Activated CD4-positive, CD25-positive, alpha-beta regulatory T cell treated with anti-CD3 and anti-CD28 coated beads, Interleukin-2, amount 50 U/mL, for 24 hours (primary cell): Measurements from ENCODE around the gene ANKRD2.
A peak's percentile ranks its signal among the peaks of the same experiment; 100 is the strongest.
"Not testable (repeated sequence)": the region's sequence is repeated elsewhere in the genome, so short reads cannot be mapped to it uniquely, and the experiment has no call there.

Experiments used
- ATAC-seq, 2 donors: fragments of 150-1000 bp; cut with Tn5 transposase; one replicate each; pipeline ENCODE4 v1.10.0; 2021; ENCODE audit warnings: mild to moderate bottlenecking in 1 of 2, moderate library complexity in 1 of 2

The ANKRD2 gene

GRCh38 chr10:97574374-97575126 is 2.0 kb downstream of the ANKRD2 start:
- ATAC-seq, result no peak

DNA sequence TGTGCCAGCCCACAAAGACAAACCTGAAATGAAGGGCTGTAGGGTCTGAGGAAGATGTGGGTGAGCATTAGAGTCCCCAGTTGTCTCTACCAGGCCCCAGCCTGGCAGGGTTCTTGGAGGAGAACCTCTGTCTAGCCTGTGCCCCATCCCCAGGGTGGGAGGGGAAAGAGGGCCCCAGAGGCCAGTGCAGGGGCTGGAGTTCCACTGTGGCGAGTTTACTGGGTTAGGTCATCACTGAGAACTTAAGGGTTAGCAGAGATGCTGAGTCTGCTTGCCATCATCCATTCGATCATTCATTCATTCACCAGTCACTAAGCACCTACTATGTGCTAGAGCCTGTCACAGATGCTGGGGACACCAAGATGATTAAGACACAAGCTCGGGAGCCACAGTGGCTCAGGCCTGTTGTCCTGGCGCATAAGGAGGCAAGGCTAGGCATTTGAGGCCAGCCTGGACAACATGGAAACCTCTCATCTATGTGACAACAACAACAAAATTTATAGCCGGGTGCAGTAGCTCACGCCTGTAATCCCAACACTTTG is 2.6 kb downstream of the ANKRD2 start:
- no peak for ATAC-seq

GRCh38 chr10:97576487-97576886 is 3.9 kb downstream of the ANKRD2 start:
- not testable (repeated sequence) for ATAC-seq

DNA sequence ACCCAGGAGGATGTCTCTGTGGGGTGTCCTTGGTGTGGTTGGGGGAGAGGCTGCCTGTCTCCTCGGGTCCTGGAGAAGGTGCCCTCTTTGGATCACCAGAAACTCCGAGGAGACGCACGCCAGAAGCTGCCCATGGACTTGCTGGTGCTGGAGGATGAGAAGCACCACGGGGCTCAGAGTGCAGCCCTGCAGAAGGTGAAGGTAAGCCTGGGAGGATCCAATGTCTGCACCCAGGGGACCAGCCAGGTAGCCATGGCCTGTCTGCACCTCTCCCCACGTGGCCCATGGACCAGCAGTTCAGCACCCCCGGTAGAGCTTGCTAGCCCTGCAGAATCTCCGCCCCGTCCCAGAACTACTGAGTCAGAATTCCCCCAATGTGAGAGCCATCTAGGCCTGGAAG is 5.1 kb downstream of the ANKRD2 start:
- ATAC-seq, result no peak

GRCh38 chr10:97578171-97578844 is 5.7 kb downstream of the ANKRD2 start:
- no peak for ATAC-seq

- no peak for ATAC-seq
Measured at GRCh38 chr10:97580421-97581367, 8.1 kb downstream of the ANKRD2 start.

DNA sequence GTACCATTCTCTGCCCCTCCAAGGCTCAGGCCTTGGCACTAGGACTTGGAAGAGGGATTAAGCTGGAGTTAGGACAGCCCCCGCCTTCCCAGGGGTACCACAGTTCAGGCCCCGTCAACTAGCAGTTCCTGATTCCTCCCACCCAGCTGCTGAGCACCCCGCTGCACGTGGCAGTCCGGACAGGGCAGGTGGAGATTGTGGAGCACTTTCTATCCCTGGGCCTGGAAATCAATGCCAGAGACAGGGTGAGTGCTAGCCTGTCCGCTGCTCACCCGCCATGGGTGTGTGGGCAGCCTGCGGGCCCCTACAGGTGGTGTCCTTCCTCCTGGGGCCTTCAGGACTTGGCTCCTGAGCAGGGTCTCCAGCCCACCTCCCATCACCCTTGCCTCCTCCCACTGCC is 9.6 kb downstream of the ANKRD2 start:
- ATAC-seq, result no peak

DNA sequence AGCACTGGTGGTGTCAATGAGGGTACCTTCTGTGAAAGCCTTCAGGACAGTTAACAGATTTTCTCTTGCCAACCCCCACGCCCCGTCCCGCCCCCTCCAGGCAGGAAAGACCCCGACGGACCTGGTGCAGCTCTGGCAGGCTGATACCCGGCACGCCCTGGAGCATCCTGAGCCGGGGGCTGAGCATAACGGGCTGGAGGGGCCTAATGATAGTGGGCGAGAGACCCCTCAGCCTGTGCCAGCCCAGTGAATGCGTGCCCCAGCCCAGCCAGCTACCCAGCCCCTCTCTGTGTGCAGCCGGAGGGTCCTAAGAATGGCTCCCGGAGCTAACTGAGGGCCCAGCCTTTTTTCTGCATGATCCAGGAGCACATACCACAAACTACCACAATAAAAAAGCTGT is 10.9 kb downstream of the ANKRD2 start:
- no peak for ATAC-seq

DNA sequence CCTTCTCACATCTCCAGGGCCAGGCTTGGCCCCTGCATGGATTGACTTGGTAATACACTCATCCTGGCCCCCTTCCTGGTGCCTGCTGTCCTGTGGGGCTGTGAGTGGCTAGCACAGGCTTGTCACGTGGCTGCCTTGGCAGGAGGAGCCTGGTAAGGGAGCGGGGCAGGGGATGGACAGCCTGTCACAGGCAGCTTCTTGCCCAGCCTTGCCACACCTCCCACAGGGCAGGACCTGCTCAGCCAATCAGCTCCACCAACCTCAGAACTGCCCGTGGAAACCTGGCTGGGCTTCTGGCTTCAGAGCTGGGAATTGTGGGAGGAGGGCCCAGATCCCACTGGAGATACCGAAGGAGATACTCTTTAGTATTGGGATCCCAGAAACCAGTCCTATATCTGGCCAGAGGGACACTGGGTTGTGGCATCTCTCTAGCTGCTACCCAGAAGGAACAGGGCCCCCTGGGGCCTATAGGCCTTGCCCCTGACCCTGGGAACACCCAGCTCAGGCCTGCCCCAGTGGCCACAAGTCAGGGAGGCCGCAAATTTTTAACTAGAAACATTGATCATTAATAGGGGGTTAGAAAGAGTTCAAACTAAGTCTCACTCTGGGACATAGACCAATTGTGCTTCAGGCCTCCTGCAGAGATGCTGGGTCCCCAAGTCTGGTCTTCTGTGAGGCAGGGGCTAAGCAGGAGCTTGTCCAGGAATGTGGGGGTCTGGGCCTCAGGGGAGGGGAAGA is 11.7 kb downstream of the ANKRD2 start, which contains the start of gene HOGA1:
HOGA1 (plus strand) TSS at position 330 of the 738 bp plus-strand sequence; CDS start at position 645, 315 bp downstream.
- ATAC-seq, result no peak

DNA sequence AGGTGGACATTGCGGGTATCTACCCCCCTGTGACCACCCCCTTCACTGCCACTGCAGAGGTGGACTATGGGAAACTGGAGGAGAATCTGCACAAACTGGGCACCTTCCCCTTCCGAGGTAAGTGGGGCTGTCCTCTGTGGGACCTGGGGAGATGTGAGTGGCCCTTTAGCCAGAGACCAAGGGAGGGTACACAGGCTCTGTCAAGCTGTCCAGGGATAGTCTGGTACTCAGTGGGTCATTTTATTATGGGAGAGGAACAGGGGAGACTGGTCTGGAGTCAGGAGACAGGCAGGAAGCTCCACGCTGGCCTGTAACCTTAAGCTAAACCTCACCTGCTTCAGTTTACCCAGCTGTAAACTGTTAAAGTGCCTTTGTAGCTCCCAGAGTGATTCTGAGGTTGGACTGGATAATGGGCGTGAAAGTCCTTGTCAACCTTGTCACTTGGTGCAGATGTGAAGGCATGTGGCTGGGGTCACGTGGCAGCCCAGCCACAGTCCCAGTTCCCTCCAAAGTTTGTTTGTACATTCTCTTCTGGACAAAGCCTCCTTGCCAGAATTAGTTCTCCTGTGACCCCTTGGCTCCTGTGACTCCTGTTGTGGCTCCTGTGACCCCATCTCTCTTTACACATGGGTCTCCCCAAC is 12.3 kb downstream of the ANKRD2 start:
- no peak for ATAC-seq

- ATAC-seq, result no peak
Measured at GRCh38 chr10:97585439-97585811, 12.8 kb downstream of the ANKRD2 start.

DNA sequence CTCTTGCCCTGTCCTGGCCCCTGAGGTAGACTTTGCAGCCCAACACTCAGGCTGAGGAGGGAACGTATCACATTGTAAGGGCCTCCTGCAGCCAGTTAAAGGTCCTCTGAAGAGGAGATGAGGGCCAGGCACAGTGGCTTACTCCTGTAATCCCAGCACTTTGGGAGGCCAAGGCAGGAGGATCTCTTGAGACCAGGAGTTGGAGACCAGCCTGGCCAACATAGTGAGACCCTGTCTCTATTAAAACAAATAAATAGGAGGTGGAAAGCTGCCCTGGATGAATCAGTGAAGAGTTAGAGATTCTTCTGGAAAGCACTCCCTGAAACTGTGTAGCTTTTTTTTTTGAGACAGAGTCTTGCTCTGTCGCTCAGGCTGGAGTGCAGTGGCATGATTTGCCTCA is 14.6 kb downstream of the ANKRD2 start:
- no peak for ATAC-seq

- ATAC-seq, result no peak
Measured at GRCh38 chr10:97589479-97589878, 16.9 kb downstream of the ANKRD2 start, which contains the start of gene C10orf62. C10orf62 (plus strand) TSS chr10:97589721; CDS start chr10:97589898, 177 bp downstream.

DNA sequence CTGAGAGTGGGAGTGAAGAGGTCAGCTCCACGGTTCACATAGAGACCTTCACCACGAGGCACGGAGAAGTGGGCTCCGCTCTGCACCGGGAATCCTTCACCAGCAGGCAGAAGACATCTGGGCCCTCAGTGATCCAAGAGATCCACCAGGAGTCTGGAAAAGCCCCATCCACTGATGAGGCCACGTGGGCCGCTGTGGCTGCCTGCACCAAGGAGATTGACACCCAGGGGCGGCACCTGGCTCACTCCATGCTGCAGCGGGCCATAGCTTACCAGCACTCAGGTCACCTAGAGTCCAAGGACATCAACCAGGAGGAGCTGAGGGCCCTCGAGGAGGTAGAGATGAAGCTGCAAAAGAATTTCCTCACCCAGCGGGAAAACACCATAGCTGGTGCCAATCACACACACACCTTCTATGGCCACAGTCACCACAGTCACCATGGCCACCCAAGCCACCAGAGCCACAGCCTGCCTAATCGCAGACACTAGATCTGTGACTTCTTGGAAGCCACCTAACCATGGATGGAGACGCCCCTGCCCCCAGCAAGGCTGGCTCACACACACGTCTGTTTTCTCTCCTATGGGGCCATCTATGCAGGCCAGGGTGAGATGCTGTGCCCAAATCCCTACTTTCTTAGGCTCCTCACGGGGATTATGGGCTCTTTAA is 17.6 kb downstream of the ANKRD2 start:
- peak in 1 of 2 donors; percentile 33 for ATAC-seq

DNA sequence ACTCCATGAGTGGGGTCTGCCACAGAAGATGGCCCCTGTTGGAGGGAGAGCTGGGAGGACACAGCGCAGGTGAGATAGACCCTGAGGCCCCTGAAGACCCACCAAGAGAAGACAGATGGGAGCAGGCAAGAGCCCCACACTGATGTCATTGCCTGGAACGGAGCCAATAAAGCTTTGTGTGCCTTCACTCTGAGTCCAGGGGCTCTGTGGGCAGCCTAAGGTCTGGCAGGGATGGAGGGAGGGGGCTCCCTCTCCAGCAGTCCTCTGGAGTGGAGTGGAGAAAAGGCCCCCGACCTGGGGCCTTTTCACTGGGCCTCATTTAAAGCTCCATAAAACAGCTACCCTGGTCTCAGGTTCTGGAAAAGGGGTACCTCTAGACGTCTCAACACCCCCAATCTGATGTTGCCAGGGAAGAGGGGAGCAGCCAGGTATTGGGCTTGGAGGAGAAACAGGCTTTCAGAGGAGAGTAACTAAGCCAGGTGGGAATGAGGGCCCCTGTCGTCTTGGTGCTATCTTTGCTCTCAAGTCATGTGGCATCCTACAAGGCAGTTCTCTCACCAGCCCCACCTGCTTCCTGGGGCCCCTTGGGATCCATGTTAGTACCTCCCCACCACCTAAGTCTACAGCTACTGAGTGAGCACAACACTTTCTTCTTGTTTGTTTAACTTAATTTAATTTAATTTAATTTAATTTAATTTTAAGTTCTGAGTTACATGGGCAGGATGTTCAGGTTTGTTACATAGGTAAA is 18.3 kb downstream of the ANKRD2 start:
- ATAC-seq, result no peak

DNA sequence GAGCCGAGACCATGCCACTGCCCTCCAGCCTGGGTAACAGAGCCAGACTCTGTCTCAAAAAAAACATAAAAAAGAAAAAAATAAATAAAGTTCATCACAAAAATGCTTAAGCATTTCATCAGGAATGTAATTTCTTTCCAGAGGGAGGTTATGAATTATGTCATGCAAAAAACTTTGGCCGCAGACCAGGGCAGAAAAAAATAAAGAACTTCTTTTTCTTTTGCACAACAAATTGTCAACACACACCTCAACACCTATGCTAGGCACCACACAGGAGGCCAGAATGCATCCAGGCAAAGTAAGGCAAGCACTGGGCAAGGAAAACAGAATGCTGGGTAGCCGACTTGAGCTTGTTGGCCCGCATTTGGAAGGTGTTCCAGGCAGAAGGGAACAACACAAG is 20.8 kb downstream of the ANKRD2 start:
- no peak for ATAC-seq

DNA sequence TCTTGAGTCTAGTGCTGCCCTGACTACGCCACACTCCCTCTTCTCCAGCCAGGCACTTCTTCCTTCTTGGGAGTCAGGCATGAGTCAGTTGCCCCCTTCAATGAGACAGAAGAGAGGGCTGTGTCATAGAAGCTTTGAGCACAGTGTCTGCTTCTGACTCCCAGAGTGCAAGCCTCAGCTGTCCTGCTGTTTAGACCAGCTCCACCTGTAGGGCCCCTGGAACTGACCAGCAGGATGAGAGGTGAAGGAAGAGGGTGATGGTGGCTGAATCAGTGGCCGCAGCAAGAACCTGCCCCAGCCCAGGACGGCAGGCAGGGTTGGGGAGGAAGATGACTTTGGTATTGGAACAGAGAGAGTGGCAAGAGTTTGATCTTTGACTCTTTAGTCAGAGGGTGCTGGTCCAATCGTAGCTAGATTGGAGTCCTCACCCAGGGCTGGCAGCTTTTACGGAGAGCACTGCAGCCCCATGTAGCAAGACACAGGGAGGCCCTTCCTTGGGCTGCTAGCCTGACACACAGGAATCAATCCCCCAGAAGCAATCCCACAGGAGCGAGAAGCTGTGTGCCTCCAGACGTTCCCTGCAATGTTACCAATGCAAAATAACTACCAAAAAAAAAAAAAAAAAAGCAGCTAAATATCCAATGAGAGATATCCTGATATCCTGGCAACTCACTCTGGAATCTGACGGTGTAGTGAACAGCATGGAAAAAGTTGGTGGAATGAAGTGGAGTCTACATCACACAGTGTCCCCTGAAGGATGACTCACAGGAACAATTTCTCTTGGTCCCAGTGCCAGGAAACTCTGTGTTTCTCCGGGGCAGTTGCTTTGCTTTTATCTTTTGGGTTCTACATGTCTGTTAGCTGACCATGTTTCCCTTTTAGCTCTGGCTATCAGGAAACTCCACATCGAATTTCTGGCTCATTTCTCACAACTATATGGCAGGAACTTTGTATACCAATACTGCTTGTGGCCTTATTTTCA is 23.8 kb downstream of the ANKRD2 start:
- ATAC-seq, result no peak

DNA sequence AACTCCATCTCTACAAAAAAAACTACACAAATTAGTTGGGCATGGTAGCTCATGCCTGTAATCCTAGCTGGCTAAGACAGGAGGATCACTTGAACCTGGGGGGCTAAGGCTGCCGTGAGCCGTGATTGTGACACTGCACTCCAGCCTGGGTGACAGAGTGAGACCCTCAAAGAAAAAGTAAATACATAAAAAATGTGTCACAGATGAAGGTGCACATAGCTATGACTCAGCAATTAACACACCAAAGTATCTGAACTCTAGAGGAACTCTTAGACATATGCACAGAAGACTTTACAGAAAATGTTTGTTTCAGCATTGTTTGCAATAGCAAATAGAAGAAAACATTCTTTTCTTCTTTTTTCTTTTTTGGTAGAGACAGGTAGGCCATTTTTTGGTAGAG is 25.2 kb downstream of the ANKRD2 start:
- no peak for ATAC-seq
